GM19438 (cell line): ENCODE results near the gene BOD1.
A peak's percentile ranks its signal among the peaks of the same experiment; 100 is the strongest.

Experiments
- ATAC-seq: cut with Tn5 transposase; IDR thresholded peaks from one replicate; pipeline ENCODE4 v1.9.1; 2021; ENCODE audit warnings: low read depth; ENCODE audit not compliant: unreplicated experiment

Gene BOD1

DNA sequence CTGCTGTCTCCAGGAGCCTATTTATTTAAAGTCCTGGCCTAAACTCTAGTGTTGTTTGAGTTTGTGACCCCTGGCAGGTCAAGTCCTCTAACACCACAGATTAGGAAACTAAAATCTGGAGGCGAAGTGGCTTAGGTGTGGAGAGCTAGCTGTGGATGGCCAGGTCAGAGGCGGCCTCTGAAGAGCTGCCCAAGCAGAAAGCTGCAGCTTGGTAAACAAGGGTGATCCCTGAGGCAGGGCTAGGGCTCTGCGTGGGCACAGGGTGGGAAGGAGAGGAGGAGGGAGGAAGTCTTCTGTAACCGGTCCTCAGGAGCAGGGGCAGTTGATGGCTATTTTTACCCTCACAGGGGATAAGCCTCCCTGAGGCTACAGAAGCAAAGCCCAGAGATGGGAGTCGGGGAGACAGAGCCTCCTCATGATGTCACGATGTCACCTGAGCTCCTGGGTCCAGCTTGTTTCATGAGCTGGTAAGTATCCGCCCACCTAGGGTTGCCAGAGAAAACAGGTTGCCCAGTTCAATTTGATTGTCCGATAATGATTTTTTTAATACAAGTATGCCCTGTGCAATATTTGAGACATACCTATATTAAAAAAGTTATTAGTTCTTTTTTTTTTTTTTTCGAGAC, 25.9 kb upstream of the BOD1 start:
- ATAC-seq: no peak

DNA sequence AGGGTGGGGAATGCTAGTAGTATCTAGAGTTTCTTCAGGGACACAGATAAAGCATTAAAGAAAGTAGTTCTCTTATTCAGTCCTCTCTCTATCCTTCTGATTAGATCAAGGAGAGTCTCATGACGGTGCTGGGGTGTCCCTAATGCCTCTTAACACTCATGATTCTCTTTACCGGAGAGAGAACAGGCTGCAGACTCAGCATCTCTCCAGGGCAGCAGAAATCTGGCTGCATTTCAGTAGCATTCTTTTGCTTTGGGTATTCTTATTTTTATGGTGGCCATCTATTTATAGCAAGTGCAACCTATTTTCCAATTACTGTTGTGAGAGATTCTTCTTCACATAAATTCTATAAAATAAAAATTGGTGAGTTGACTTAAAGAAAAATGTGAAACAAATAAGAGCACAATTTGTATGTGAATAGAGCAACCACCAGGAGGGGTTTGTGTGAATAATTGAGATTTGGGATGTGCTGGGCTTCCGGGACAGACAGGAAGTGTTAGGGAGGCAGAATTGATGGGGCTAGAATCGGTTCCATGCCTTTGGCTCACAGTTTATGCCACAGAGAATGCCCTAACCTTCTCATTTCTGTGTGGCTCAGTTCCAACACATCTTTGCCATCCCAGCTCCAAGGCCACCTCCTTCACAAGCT, 23.8 kb upstream of the BOD1 start:
- no peak for ATAC-seq

DNA sequence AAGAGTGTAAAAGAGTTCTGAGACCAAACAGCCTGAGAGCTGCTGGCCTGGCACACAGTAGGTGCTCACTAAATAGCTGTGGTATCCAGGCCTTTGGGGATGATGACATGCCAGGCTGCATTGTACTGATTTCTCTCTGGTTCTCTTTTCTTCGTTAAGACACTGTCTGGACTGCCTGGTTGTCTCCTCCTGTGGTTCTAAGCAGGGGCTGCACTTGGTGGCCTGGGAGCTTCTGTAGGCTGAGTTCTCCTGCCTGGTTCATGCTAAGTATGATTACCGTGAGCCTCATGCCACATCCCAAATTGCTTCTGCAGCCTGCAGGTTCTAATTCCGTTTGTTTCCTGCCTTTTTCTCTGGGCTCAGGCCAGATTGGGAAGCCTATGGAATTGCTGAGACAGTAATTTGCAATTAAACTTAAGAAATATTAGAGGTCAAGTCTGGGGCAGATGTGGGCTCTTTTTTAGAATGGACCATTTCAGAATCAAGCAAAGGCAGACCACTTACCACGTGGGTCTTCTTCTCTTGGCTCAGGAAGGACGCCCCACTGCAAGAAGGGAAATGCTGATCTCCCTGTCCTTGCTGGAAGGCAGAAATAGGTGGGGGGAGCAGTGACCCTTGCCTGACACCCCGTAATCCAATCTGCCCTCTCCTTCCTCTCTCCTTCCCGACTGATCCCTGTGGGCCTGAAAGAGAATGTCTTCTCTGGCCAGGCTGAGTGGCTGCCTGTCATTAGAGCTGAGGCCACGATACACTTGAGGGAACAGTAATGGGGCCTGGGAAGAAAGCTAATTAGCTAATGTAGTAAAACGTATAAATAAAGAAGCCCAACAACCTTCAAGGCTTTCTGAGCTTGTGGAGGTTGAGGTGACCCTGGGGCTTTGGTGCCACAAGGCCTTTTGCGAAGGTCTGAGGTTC, 21.9 kb upstream of the BOD1 start:
- ATAC-seq: no peak

DNA sequence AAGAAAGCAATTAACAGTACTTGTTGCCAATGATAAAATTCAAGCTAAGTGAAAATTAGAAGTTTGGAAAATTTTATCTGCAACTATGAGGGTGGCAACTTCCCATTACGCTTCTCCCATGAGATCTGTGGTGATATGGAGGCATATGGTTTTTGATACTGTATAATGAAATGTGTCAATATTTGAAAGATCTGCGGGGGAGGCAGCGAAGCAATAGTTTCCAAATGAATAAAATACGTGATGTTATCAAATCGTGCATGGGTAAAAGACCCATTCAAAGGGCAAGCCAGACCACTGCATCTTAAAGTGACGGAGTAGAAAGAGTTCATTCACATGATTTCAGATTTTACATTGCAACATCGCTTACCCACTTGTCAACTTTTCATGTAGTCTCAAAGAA, 20.9 kb upstream of the BOD1 start:
- ATAC-seq: no peak

DNA sequence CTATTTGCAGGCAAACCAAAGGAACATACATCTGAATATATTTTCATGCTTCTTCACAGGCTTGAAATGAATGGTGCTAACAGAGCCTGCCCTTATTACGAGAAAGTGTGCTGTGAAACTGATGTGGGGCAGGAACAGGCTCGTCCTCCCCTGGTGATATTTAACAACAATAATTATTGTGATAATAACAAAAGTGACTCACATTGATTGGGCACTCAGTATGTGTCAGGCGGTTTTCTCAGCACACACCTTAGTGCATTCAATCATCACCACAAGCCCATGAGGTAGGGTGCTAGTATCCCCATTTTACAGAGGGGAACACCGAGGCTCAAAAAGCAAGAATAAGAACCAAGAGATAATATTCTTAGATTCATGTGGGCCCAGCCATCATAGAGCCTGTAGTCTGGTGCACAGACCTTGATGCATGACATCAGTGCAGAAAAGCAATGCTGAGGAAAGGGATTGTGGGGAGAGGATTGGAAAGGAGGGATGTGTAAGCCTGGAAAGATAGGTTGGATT, 18.1 kb upstream of the BOD1 start:
- no peak for ATAC-seq

DNA sequence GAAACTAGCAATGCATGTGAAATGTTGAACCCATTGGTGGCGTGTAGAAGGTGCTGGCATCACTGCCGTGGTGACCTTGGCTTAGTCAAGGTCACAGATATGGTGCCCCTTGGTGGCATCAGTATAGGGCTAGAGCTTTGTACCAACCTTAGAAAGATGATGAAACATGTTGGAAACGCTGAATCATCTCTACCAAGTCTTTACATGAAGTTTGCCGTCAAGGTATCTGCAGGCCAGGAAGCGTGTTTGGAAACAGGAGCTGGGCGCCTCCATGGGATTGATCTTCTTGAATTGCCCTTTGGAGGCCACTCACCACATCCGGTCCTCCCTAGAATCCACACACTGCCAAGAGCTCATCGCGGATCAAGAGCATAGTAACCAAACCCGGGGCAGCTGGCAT, 16.9 kb upstream of the BOD1 start:
- ATAC-seq: no peak

DNA sequence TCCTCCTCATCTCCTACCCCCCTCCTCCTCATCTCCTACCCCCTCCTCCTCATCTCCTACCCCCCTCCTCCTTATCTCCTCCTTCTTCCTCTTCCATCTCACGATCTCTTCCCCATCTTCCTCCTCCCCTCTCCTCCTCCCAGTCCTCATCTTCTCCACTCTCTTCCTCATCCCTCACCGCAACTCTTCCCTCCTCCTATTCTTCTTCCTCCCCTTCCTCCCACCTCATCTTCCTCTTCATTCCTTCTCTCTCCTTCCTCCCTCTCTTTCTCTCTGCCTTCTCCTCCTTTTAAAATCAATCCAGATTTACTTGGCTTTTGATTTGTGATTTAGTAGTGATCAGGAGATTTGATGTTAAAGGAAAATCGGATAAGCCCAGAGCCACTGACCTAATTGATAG, 15.0 kb upstream of the BOD1 start:
- ATAC-seq: no peak

DNA sequence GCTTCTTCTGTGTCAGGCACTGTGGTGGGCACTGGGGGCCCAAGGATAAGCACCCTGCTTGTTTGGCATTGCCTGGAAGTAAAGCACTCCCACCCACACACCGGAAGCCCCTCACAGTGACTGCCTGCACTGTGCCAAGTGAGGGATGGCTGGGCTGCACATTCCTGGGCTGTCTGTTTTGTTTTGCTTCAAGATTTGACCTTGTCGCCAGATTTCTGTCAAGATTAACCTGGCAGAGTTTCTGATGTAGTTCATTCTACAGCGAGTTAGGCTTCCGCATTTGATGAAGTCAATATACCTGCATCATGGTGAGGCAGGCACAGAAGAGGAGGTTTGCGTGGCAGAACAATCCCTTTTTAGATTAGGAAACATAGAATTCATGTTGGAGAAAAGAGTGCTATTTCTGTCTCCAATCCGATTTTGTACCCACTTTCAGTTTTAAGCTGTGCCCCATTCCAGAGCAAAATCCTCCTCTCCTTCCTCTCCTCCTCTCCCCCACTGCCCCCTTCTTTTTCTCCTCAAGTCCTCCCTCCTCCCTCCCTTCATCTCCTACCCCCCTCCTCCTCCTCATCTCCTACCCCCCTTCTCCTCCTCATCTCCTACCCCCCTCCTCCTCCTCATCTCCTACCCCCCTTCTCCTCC, 14.4 kb upstream of the BOD1 start:
- ATAC-seq: no peak

DNA sequence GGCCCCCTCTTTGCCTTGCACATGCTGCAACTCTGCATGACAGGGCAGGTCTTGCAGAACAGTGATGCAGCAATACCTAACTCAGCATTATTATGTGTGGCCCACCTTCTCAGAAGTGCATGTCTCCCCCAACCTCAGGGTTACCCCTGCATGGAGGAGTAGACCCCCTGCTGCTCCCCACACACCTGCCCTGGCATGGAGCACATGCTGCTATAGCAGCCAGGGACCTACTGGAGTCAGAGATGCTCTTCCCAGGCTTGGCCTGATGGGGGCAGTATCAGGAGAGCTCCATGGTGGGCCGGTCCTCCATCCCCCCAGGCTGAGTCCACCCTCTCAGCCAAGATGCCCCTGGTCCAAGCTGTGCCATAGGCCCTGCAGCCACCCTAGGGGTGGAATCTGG, 13.2 kb upstream of the BOD1 start:
- no peak for ATAC-seq

DNA sequence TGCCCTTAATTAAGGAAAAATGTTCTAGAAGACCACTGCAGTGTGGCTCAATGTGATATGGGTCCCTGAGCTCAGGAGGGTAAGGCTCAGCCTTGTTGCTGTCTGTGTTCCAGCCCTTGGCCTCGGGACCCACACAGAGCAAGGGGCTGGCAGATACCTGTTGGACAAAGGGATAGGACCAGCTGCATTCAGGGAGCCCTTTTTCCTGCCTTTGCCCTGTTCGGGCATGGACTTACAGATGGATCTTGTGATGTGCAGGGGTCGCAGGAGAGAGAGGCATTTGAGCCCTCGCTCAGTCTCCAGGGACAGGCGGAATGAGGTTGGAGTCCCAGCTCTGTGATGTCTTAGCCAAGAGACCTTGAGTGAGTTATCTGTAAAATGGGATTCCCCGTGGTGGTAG, 12.1 kb upstream of the BOD1 start:
- ATAC-seq: no peak

DNA sequence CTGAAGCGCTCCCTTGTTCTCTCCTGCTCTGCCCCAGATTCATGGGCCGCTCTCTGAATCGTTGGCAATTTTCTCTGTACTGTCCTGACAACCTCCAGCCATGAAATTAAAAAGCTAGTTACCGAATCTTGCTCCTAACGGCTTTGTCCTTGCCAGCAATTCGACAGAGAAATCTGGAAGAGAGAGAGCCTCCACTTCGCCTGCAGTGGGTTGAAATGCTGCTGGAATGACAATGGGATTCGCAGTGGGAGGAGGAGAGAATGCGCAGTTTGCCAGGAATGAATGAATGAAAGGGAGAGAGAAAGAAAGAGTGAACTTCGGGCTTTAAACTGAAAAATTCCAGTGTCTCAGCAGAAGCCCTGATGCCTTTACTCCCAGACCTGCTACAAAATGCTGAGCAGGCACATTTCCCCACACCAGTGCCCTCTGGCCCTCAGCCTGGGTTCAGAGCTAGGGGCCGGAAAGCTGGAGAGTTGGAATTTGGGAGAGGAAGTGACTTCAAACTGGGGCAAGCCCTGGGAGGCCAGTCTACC, 11.5 kb upstream of the BOD1 start:
- no peak for ATAC-seq

DNA sequence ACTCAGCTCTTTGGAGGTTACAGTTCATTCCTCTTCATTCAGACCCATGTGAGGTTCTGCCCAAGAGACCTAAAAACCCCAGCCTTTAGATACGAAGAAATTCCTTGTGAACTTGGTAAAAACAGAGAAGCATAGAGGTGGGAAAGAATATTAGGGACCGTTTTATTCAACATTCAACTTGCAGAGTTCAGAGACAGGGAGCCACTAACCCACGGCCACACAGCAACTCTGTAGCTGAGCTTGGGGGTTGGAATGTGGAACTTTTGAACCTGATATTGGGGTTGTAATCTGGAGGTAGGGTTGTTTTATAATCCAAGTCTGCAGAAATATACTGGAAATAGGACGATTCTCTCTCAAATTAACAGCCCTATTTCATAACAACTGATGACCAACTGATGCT, 10.8 kb upstream of the BOD1 start:
- ATAC-seq: no peak

DNA sequence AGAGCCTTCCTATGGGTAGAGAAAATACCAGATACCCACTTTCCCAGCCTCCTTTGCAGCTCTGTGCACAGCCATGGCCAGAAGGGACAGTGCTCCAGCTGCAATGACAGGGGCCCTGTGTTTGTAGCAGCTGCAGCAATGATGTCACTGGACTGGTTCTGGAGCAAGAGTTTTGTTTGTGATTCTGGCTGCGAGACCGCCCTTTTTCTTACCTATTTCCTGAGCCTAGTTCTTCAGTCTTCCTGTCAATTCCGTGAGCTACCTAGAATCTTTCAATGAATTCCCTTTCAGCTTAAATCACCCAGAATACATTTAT, 10.0 kb upstream of the BOD1 start:
- ATAC-seq: no peak

DNA sequence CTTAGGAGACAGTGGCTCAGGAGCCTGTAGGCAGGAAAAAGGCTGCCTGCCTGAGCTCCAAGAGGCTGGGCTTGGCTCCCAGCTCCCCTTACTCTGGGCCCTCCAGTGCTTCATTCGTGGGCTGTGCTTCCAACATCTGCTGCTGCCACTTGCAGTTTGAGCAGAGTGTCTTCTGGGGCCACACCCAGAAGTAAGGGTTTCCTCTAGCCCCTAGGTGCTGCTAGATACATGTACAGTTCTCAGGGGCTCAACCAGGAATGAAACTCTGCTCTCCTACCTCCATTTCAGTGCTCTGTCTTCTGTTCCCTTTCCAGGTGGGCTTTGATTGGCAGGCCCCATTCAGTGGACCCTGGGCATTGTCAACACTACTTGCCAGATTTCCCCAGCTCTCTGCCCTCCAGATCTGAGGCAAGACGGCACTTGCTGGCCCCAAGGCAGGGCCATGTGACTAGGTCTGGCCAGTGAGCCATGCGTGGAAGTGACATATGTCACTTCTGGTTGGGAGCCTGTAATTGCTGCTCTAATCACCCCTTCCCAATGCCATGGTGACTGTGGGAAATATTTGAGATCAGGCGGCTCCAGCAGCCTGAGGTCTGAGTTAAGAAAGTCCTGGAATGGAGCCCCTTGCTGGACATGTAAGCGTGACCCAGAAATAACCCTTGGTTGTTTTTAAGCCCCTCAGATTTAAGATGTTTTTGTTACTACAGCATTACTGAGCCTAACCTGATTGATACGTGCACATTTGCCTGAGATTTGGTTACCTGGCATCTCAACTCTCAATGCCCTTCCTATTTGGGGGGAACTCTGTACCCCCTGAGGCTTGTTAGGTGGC, 9.4 kb upstream of the BOD1 start:
- peak; percentile 68 for ATAC-seq

DNA sequence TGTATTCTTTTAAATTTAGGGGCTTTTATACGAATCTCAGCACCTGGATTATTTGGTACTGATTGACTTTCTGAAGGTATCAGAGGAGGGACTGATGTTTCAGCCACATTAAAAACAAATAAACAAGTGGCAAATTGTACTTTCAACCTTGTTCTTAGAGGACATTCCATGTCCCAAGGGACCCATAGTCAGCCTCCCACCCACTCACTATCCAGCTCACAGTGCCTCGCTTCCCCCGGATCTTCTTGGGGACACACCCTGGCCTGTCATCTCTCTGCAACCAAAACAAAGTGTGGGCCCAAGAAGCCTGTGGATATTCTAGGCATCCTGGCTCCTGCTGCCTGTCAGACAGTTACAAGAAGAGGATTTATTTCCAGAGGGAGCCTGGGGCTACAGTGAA, 8.8 kb upstream of the BOD1 start:
- no peak for ATAC-seq

DNA sequence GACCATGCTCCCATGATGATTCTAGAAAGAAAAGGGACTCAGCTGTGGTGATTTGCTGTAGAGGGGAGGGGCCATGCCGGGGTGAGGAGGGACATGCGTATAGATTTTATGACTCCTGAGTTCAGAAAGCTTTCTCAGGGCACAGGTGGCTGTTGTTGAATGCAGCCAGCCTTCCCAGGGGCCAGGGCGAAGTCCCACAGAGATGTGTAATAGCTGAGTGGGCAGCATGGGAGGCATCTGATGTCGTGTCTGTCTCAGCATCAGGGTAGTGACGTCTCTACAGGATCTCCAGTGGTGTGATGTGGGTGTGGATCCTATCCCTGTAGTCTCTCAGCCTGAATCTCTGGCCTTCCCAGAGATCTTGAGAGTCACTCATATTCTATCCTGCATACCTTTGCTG, 7.8 kb upstream of the BOD1 start:
- no peak for ATAC-seq

DNA sequence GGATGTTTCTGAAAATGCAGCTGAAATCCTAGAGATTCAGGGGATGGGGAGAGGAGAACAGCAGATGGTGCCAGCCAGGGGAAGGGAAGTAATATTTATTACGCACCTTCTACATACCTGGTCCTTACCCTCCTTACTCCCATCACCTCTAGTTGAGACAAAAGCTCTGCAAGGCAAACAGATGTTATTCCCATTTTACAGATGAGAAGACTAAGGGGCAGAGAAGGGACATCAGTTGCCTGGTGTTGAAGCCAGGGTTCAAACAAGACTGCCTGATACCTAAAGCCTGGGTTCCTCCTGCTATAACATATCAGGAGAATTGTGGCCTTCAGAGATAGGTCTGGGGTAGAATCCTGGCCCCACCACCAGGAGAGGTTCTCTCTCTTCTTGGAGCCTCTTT, 7.3 kb upstream of the BOD1 start:
- no peak for ATAC-seq

DNA sequence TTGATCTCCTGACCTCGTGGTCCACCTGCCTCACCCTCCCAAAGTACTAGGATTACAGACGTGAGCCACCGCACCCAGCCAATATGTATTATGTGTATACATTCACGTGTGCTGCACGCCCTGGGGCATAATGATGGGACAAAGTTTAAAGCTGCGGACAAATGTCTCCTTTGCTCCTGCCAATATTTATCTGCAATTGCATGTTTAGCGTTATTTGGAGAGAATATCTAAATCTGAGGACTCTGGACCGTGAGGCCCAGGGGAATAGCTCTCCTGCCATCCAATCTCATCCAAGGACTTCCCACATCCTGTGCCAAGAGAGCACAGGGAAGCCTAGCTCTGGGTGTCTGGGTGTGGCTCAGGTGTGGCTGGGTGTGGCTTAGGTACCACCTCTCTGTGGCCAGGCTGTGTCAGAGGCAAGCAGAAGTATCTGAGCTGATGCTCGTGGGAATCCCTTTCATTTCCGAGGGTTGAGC, 6.9 kb upstream of the BOD1 start:
- ATAC-seq: no peak

DNA sequence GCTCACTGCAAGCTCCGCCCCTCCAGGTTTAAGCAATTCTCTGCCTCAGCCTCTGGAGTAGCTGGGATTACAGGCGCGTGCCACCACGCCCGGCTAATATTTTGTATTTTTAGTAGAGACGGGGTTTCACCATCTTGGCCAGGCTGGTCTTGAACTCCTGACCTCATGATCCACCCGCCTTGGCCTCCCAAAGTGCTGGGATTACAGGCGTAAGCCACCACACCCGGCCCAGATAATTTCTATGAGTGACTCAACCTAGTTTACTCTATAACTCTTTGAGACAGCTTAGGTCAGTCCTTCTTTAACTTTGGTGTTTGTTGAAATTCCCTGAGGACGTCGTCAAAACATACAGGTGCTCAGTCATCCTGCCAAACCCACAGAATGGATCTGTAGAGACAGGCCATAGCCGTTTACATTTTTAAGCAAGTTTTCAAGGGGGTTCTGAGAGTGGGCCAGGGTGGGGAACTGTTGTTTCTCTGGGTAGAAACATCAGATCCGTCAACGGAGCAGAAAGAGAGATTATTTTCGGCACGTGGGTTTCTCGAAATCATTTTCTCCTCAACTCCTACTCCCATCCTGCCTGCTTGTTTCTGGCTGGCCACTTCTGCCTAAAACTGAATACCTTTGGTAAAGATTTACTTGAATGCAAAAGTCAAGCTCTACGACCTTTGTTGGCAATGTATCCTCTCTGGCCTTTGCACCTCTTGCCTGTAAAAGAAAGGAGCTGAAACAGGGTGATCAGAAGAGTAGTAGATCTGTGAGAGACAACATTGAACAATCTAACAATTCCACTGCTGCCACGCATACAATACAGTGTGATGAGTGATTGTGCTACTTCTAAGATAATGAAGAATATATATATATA, 6.0 kb upstream of the BOD1 start:
- ATAC-seq: no peak
